ENCODE results near the gene DLG1.
"Not testable (repeated sequence)": the region's sequence is repeated elsewhere in the genome, so short reads cannot be mapped to it uniquely, and the experiment has no call there.

Gene DLG1

DNA sequence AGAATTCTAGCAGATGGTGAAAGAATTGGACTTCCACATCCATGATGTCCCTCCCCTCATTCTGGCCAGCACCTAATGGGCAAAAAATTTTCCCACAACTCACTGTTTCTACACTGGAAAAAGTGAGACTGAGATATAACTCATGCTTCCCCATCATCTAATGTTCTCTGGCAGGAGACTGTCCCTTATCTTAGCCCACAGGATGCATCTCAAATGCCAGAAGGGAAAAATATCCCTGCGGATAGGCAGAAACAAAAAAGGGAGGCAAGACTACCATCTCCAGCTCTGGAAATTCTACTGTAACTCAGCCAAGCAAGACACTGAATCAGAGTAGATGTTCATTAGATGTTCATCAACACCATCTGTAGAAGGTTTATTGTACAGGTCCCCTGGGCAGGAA lies 58.6 kb downstream of the DLG1 start:
- no peak for DNase-seq

DNA sequence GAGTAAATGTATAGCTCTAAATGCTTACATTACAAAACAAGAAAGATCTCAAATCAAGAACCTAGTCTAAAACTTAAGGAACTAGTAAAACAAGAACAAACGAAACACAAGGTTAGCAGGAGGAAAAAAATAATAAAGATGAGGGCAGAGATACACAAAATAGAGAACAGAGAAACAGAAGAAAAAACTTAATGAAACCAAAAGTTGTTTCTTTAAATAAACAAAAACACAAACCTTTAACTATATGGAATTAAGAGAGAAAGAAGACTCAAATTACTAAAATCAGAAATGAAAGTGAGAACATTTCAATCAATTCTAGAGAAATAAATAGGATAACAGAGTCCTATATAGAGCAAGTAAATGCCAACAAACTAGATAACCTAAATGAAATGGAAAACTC lies 59.6 kb downstream of the DLG1 start:
- no peak for DNase-seq

DNA sequence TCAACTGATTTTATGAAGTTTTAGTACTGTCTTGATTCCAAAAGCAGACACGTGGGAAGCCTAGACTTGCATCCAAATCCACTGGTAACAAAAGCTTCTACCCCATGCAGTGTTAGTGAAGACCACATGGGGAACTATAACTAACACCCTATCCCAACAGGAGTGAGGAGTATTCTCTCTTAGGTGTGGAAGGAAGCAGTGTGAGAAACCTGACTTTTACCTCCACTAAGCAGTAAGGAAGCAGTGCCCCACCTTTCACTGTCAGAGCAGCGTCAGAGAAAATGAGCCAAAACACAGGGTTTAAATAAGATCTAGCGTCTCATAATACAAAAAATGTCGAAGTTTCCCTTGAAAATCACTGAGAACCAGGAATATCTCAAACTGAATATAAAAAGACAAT lies 60.5 kb downstream of the DLG1 start:
- DNase-seq: no peak

DNA sequence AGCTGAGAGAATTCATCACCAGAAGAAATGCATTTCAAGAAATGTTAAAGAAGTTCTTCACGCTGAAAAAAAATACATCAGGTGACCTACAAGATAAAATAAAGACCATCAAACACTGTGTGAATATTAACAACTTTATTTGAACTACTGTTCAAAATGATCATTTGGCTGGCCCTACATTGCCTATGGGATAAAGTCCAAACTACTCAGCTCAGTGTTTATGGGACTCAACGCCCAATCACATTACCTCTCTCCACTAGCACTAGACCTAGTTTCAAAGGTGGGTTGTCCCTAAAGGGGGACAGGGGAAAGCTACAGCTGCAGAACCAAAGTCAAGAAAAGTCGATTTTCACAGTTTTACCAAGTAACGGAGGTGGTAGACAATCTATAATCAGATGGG lies 62.0 kb downstream of the DLG1 start:
- DNase-seq: no peak

DNA sequence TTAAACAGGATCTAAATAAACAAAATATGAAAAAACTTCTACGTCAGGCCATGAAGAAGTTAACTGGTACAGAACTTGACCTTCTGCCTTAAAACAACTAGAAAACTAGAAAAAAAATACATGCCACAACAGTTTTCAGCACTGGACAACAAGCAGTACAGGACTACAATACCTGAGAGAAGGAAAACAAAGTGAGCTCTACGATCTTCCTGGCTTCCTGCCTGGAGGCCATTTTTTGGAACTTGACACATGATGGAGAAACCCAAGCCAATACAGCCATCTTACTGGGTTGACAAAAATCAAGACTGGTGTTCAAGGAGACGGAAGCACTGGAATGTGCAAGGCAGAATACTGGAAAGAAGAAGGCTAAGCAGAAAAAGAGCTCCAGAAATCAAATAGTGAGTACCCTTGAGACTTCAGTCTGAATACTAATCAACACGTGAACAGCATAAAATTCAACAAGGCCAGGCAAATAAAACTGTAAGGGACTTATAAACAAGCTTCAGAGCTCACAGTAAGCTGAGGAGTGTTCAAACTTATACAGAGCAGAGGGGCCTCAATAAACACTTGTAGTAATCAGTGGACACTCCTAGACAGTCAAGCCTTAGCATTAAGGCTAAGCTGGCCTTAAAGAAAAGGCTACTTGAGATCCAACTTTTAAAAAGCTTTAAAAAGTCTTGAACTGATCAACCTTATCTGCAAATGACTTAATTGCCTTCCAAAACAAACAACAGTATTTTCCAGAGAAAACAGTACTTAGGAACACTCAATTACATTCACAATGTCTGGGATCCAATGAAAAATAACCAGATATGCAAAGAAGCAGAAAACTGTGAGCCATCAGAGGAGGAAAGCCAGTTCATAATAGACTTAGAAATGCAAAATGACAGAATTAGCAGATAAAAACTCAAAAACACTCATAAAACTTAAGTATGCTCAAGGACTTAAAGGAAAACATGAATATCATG lies 63.2 kb downstream of the DLG1 start:
- no peak for DNase-seq

DNA sequence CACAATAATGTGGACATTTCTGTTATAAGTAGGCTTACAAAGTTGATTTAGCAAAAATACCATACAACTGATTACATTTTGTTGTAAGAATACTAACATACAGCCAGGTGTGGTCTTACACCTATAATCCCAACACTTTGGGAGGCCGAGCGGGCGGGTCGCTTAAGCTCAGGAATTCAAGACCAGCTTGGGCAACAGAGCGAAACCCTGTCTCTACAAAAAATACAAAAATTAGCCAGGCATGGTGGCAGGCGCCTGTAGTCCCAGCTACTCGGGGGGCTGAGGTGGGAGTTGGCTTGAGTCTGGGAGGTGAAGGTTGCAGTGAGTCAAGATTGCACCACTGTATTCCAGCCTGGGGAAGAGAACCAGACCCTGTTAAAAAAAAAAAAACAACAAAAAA lies 67.1 kb downstream of the DLG1 start:
- DNase-seq: no peak

DNA sequence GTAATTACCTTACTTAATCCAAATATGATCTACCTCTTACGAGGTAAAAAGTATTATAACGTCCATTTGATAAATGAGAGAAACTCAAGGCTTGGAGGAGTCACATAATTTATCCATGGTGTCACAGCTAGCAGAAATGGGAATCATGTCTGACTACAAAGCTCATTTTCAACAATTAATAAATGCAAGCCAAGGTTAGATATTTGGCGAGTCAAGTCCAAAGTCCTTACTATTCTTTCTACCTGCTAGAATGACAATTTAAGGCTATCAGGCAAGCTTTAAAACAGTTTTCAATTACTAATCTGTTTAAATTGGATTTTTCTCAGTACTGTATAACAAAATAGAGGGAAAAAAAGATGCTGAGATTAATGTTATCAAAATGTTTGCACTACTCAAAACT lies 68.6 kb downstream of the DLG1 start:
- no peak for DNase-seq

DNA sequence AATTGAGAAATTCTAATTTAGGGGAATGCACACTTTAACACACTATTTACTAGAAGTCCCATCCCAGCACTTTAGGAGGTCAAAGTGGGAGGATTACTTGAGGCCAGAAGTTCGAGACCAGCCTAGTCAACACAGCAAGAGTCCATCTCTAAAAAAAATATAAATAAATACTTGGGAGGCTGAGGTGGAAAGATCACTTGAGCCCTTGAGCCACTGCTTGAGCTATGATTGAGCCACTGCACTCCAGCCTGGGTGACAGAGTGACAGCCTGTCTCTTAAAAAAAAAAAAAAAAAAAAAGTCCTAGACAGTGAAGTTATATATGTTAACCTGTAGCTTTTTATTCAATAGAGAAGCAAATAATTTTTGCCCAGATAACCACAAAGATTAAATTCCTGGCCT lies 69.2 kb downstream of the DLG1 start:
- no peak for DNase-seq

DNA sequence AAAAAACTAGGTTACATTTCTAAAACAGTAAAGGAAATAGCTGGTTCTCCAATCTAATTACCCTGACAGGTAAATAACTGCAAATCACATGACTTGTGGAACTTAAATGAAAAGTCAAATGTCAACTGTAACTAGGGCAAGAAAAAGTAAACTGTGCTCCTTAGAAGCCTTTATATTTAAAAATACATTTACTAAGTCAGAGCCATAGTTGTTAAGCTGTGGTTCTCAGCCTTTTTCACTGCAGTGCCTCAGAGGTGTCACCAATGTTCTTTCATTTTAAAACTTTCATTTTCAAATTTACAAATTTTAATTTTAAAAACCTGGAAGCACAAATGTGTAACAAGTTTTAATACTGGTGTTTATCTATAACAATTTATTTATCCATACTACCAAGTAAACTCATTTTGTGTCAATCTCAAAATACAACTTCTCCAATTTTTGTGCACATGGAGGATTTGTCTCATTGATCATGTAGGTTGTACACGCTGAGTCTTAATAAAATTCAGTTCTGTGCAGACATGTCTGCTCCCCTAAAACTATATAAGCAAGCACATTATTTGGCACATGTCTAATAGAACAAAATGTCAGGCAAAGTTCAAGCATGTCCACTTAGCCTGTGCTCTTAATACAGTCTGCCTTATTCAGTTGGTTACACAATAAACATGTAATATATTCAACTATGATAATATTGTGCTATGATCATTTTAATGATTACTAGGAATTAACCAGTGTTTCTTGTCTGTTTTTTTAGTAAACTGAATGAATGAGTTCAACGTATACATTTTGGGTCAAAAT lies 70.4 kb downstream of the DLG1 start:
- no peak for DNase-seq

DNA sequence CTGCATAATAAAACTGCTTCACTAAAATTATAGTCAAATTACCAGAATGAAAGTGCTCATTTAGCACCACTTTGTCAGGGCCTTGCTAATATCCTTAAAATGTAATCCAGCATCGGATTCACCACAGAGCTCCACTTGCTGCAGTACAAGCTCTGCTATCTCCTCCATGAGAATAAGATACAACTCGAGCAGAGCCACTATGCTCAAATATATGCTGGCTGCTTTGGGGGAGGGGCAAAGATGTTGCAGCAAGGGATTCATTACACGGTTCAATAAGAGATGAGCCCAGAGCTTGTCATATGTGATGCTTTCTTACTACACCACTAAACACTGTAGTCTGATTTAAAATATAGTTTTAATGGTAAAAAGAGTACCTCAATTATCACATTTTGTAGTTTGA lies 72.2 kb downstream of the DLG1 start:
- no peak for DNase-seq

DNA sequence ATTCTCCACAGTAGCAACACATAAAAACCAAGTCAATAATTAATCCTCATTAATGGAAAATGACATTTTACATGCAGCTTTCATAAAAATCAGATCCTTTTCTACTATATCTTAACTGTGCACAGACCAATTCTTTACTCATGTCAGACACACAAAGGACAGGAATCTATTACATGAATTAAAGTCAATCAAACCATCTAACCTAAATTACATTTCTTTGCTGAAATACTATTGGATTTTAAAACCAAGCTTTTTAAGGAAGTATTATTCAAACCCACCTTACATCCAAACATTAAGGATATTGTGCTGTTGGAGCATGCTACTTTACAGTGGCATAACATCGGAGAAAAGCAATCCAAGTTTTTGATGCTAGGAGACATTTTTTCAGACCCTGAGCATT lies 72.8 kb downstream of the DLG1 start:
- no peak for DNase-seq

DNA sequence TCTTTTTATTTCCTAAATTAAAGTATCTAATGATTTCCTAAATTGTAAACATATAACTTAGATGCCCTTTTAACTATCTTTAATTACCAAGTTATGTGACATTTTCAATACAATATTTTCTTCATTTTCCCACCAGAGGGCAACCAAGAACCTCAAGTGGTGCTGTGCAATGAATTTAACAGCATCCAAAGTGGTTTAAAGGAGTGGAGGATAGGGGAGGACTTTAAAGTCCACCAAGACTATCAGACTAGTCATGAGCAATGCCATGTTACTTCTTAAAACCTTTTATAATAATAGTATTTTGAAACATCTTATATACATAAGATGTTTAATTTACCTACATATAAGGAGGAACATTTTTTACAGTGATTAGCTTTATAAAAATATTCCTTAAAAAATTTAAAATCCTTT lies 74.4 kb downstream of the DLG1 start:
- peak; percentile 76 for DNase-seq

DNA sequence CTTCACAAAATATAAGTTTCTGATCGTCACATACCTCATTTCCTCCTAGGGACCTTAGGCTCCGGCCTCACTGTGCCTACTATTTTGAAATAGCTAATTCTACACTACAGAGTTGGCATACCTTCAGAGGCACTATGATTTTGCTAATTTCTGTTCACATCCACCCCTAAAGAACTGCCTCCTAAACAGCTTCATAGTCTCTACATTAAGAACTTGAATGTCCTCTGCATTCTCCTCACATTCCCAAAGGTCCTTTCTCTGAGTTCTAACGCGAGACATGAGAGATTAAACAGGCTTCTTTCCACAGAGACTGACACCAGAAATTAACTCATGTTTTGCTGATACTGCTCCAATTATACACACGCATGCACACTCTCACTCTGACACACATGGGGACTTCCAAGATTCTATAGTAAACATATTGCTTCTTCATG lies 75.5 kb downstream of the DLG1 start:
- peak; percentile 29 for DNase-seq

DNA sequence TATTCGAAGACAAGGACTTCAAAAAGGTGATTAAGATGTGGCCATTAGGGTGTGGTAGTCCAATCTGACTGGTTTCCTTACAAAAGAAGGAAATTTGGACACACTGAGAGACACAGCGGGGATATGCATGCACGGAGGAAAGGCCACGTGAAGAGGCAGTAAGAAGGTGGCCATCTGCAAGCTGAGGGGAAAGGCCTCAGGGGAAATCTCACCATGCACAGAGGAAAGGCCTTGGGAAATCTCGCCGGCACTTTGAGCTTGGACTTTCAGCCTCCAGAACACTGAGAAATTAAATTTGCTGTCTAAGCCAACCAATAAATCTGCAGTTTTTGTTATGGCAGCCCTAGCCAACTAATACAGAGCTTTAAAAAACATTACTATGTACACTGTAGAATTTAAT lies 78.8 kb downstream of the DLG1 start:
- DNase-seq: no peak

DNA sequence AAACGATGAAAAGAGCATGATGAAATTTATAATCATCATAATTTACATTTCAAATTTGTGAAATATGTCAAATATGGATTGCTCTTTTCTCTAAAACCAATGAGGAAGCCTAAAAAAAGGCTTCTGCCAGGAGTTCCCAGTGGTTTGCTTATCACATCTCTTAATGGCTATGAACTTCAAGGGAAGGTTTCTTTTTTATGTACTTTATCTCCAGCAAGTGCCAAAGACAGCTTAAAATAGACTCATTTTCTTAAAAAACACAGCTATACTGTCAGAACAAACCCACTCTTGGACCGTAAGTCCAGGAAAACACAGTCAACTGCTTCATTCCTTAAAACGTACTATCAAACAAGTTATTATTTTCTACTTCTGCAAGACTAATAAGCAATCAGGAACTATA lies 80.2 kb downstream of the DLG1 start:
- DNase-seq: no peak

DNA sequence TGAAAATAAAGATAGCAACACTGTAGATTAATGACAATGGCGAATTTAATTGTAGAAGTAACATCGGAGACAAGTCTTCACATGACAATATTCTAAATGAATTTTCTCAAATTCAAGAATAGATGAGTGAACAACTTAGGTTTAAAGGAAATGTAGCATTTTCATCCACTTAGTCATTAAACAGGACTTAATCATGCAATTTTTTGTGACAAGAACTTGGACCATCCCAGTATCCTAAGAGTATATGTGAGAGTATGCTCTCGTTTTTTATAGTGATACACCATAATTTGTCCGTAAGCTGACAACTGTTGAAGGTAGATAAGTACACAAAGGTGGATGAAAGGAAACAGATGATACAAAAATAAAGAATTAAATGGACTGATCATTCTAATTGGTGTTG lies 81.5 kb downstream of the DLG1 start:
- no peak for DNase-seq

DNA sequence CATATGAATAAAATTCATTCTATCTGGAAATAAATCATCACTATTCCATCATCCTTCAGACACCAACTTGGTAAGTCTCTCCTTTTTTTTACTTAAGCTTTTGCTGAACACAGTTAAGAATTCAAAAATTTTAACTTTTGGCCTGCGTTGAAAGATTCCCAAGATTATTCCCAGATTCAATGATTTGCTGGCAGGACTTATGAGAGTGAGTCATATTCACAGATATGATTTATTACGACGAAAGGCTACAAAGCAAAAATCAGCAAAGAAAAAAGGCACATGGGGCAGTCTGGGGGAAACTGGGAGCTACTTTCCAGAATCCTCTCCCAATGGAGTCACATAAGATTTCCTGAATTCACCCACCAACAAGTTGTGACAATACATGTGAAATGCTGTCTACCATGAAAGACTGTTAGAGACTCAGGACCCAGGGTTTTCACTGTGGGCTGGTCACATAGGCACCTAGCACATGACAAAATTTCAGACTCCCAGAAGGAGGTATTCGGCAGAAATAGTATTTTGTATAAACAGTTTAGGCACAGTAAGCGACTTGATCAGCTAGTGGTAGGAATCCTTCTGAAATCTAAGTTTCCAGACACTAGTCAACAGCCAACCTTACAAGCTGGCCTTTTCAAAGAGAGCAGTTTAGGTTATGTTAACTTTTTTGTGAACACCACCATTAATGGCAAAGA lies 82.1 kb downstream of the DLG1 start:
- no peak for DNase-seq

DNA sequence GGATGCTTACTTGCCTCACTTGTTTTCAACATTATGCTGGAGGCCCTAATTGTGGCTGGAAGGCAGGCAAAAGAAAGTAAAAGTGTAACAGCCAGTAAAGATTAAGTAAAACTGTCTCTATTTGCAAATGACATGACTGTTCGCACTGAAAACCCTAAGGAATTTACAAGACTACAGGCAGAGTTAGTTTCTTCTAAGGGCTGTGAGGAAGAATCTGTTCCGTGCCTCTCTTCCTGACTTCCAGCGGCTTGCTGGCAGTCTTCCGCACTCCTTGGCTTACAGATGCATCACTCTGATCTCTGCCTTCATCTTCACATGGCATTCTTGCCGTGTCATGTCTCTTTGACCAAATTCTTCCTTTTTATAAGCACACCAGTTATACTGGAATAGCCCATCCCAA lies 86.1 kb downstream of the DLG1 start:
- DNase-seq: no peak

DNA sequence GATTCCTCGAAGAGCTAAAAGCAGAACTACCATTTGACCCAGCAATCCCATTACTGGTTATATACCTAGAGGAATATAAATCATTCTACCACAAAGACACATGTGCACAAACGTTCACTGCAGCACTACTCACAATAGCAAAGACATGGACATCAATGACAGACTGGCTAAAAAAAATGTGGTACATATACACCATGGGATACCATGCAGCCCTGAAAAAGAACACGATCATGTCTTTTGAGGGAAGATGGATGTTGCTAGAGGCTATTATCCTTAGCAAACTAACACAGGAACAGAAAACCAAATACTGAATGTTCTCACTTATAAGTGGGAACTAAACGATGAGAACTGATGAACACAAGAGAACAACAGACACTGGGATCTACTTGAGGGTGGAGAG lies 86.7 kb downstream of the DLG1 start:
- DNase-seq: not testable (repeated sequence)

DNA sequence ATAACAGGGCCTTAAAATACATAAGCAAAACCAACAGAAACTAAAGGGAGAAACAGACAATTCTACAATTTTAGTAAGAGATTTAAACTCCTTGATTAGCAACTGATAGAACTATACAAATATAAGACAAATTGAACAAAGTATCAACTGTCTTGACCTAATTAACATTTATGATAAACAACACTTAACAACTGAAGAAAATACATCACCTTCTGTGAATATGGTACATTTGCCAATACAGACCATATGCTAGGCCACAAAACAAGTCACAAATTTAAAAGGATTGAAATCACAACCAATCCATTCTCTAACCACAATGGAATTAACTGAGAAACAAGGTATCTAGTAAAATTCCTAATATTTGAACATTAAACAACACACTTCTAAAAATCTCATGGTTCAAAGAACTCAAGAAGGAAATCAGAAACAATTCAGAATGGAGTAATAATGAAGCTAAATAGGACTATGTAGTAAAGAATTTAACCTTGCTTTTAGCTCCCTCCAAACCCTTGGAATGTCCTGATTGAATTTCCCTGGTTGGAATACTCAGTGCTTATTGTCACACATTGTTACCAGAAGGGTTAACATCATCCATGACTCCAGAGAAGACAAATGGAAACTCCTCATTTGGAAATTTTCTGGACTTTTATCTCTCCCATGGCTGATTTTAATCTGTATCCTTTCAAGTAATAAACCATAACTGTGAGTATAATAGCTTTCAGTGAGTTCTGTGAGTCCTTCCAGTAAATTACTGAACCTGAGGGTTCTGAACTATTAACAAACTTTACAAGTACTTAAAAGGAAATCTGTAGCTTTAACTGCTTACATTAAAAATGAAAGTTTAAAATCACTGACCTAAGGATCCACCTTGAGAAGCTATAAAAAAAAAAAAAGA lies 88.8 kb downstream of the DLG1 start:
- DNase-seq: no peak

DNA sequence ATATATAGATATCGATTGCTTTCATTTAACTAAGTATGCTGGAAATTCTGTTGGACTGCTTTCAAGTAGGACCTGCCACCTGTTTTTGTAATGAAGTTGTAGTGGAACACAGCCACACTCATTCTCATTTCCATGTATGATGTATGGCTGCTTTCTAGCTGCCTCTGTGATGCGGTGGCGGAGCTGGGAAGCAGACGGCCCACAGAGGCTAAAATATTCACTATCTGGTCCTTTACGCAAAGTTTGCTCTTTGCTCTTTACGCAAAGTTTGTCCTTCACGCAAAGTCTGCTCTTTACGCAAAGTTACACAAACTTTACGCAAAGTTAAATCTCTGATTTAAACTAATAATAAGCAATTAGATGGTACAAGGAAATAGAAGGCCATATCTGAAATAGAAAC lies 91.5 kb downstream of the DLG1 start:
- DNase-seq: no peak

DNA sequence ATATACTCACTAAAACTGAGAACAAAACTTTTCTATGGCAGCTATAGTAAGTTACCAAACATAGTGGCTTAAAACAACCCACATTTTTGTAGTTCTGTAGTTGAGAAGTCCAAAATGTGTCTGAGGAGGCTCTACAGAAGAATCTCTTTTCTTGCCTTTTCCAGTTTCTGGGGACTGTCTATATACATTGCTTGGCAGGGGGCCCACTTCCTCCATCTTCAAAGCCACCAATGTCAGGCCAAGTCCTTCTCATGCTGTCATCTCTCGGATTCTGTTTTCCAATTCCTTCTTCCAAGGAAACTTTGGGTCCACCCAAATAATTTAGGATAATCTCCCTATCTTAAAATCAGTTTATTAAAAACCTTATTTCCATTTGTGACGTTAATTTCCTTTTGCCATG lies 92.7 kb downstream of the DLG1 start:
- DNase-seq: no peak

DNA sequence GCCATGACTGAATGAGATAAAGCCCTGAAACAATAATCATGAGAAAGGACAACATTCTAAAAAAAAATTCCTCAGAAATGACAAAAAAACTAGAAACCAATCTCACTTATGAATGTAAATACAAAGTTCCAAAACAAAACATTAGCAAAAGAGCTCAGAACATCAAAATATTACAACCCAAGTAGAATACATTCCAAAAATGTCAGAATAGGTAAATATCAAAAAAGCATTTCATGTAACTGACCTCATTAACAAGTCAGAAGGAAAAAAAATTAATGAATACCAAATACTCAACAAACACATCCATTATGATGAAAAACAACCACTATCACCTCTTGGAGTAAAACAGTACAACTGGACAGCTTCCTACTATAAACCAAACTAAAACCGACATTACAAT lies 93.1 kb downstream of the DLG1 start:
- DNase-seq: no peak
